Fibroblast of villous mesenchyme (primary cell): ENCODE data around the gene SPTBN5. TPM values are rescaled to one million over a fixed set of nuclear protein-coding genes. Genes with fewer than 3 reads are reported as not detected.

Experiments used
- DNase-seq: peaks from one replicate; pipeline ENCODE4 v3.0.0-alpha.2; 2010; ENCODE audit warnings: low read depth
- H3K4me3 ChIP-seq: 2 replicates; pipeline ENCODE4 v1.5.1; 2011; ENCODE audit warnings: low read depth, mild to moderate bottlenecking, low read length
- CTCF ChIP-seq: IDR thresholded peaks from 2 replicates; pipeline ENCODE4 v1.5.1; 2012; ENCODE audit warnings: low read depth, mild to moderate bottlenecking, low read length; ENCODE audit not compliant: insufficient read depth
- total RNA-seq: library from RNA; depleted of rRNA; stranded (reverse); fragments of >200 nt; gene quantifications from 2 replicates; pipeline ENCODE4 v1.2.3, GENCODE V29; 2012

SPTBN5 gene
- total RNA-seq, 1 donor, result 0.43 TPM

- no peak for TF ChIP-seq CTCF
These were observed 20.6 kb upstream of the SPTBN5 start for GRCh38 chr15:41914411-41914810.

GRCh38 chr15:41913256-41913655 is 19.4 kb upstream of the SPTBN5 start:
- no peak for DNase-seq
- H3K4me3 ChIP-seq, result no peak overlapping the region
- TF ChIP-seq CTCF, result no peak

More at GRCh38 chr15:41914411-41914810, 20.6 kb upstream of the SPTBN5 start:
- H3K4me3 ChIP-seq, result no peak overlapping the region
- no peak for DNase-seq

GRCh38 chr15:41911691-41912345 is 18.0 kb upstream of the SPTBN5 start:
- no peak for TF ChIP-seq CTCF
- DNase-seq, result no peak
- no peak overlapping the region for H3K4me3 ChIP-seq

GRCh38 chr15:41908736-41909461 is 15.0 kb upstream of the SPTBN5 start:
- no peak for TF ChIP-seq CTCF
- H3K4me3 ChIP-seq, result no peak overlapping the region
- no peak for DNase-seq

GRCh38 chr15:41907141-41907540 is 13.3 kb upstream of the SPTBN5 start:
- no peak for DNase-seq
- no peak overlapping the region for H3K4me3 ChIP-seq
- TF ChIP-seq CTCF, result no peak

GRCh38 chr15:41906608-41907007 is 12.8 kb upstream of the SPTBN5 start:
- no peak for TF ChIP-seq CTCF
- H3K4me3 ChIP-seq, result no peak overlapping the region
- no peak for DNase-seq
